Stimulated activated CD8-positive, alpha-beta memory T cell treated with anti-CD3 and anti-CD28 coated beads, Interleukin-2, amount 100 ng/mL, for 1 hour (primary cell): ENCODE measurements around the gene TAF4B.

Source experiments
- DNase-seq, 2 donors: peaks; one replicate each; pipeline ENCODE4 v3.0.0-alpha.2; 2020; ENCODE audit warnings: low read depth in 2 of 2

TAF4B gene

GRCh38 chr18:26304511-26304910 is 78.3 kb downstream of the TAF4B start:
- no peak for DNase-seq

GRCh38 chr18:26307161-26307773 is 81.0 kb downstream of the TAF4B start:
- DNase-seq, result no peak

GRCh38 chr18:26309281-26309680 is 83.0 kb downstream of the TAF4B start:
- no peak for DNase-seq

- DNase-seq, result no peak
Measured at GRCh38 chr18:26312199-26312598, 86.0 kb downstream of the TAF4B start.

- DNase-seq, result no peak
Measured at GRCh38 chr18:26317398-26317797, 91.2 kb downstream of the TAF4B start.

- DNase-seq, result no peak
Measured at GRCh38 chr18:26320686-26321085, 94.4 kb downstream of the TAF4B start.

- DNase-seq, result no peak
Measured at GRCh38 chr18:26322890-26323653, 96.8 kb downstream of the TAF4B start.

- DNase-seq, result no peak
Measured at GRCh38 chr18:26325771-26326170, 99.5 kb downstream of the TAF4B start.

- no peak for DNase-seq
Measured at GRCh38 chr18:26327062-26327461, 100.8 kb downstream of the TAF4B start.

- DNase-seq, result no peak
Measured at GRCh38 chr18:26332991-26333390, 106.7 kb downstream of the TAF4B start.

GRCh38 chr18:26335156-26335555 is 108.9 kb downstream of the TAF4B start:
- DNase-seq, result no peak

- no peak for DNase-seq
Measured at GRCh38 chr18:26335571-26336487, 109.6 kb downstream of the TAF4B start.

GRCh38 chr18:26336572-26336971 is 110.3 kb downstream of the TAF4B start:
- DNase-seq, result no peak

- no peak for DNase-seq
Measured at GRCh38 chr18:26342646-26343045, 116.4 kb downstream of the TAF4B start.

- no peak for DNase-seq
Measured at GRCh38 chr18:26350961-26351360, 124.7 kb downstream of the TAF4B start.

GRCh38 chr18:26356045-26356785 is 130.0 kb downstream of the TAF4B start:
- no peak for DNase-seq

- DNase-seq, result no peak
Measured at GRCh38 chr18:26357960-26358359, 131.7 kb downstream of the TAF4B start.

GRCh38 chr18:26362021-26362420 is 135.8 kb downstream of the TAF4B start:
- no peak for DNase-seq

GRCh38 chr18:26367425-26367824 is 141.2 kb downstream of the TAF4B start:
- DNase-seq, result no peak

GRCh38 chr18:26370037-26370436 is 143.8 kb downstream of the TAF4B start:
- DNase-seq, result no peak

GRCh38 chr18:26376105-26376504 is 149.9 kb downstream of the TAF4B start:
- DNase-seq, result no peak

- no peak for DNase-seq
Measured at GRCh38 chr18:26378701-26379100, 152.5 kb downstream of the TAF4B start.
